Esophagus muscularis mucosa (tissue), 3 donors: ENCODE results near the gene MAFB.

Experiments used
- CTCF ChIP-seq, 3 experiments: fragments of 200-600 bp in 2 of 3; fragments of 450-650 bp in 1 of 3; sonication (generic) in 2 of 3; IDR thresholded peaks; one replicate each; pipeline ENCODE4 v1.5.1; 2017 to 2019; ENCODE audit warnings: antibody characterized with exemption in 3 of 3, mild to moderate bottlenecking in 2 of 3, moderate library complexity in 1 of 3
- POLR2A ChIP-seq: fragments of 450-650 bp; IDR thresholded peaks from one replicate; pipeline ENCODE4 v1.6.1; 2017; ENCODE audit warnings: antibody characterized with exemption, moderate library complexity, mild to moderate bottlenecking, low read depth

- TF ChIP-seq POLR2A = no peak
- no peak for TF ChIP-seq CTCF (IDR thresholded peaks at IDR 0.05)
Observed at GRCh38 chr20:40685349-40685748, 3.7 kb downstream of the MAFB start.
